ENCODE results near the gene SEMA4B. TPM values are rescaled to one million over a fixed set of nuclear protein-coding genes. Genes with fewer than 3 reads are reported as not detected.
"Not testable (repeated sequence)": the region's sequence is repeated elsewhere in the genome, so short reads cannot be mapped to it uniquely, and the experiment has no call there.

Gene SEMA4B
- total RNA-seq, 1 experiment from 2014 or later = 13.5 TPM

DNA sequence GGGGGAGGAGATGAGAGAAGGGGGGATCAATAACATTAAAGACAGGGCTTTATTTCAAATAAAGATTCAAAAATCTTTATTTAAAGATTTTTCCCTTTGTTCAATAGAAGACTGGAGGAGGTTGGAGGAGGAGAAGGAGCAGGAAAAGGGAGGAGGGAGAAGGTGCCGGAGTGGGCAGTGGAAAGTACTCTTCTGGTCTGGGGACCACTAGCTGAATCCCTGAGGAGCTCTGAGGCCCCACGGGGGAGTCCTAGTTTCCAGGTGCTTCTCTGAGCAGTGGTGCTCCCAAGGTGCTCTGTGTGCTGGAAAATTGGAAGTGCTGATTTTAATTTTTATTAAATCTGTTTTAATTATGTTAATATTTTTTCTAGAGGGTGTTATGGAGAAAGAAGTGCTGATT lies 19.4 kb upstream of the SEMA4B start:
- no peak for DNase-seq (ENCODE audit: low spot score)

DNA sequence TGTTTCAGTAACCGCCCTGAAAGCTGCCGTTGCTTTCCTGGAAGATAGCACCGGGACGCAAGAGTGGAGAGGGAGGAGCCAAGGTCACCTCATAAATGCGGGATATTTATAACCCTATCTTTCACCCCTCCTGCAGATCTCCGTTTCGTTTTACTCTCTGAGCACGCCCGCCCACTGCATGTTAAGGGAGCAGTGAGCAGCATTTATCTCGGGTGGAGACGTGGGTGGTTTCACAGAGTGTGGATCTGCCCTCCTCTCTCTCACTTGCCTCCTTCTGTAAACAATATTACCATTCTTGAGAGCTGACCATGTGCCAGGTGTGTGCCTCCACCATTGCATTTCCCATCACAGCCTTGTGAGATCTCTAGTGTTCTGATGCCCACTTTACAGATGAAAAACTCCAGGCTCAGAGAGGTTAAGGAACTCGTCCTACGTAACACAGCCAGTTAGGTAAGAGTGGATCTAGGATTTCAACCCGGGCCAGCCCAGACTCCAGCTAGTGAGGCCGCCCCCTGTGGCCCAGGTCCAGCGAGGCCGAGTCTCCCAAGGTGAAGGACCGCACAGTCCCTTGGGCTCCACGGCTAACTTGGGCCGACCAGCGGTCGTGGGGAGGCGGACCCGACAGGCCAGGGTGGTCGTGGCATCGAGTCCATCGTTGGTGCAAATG lies 16.9 kb upstream of the SEMA4B start:
- peak; percentile 77 for DNase-seq (ENCODE audit: low spot score)

DNA sequence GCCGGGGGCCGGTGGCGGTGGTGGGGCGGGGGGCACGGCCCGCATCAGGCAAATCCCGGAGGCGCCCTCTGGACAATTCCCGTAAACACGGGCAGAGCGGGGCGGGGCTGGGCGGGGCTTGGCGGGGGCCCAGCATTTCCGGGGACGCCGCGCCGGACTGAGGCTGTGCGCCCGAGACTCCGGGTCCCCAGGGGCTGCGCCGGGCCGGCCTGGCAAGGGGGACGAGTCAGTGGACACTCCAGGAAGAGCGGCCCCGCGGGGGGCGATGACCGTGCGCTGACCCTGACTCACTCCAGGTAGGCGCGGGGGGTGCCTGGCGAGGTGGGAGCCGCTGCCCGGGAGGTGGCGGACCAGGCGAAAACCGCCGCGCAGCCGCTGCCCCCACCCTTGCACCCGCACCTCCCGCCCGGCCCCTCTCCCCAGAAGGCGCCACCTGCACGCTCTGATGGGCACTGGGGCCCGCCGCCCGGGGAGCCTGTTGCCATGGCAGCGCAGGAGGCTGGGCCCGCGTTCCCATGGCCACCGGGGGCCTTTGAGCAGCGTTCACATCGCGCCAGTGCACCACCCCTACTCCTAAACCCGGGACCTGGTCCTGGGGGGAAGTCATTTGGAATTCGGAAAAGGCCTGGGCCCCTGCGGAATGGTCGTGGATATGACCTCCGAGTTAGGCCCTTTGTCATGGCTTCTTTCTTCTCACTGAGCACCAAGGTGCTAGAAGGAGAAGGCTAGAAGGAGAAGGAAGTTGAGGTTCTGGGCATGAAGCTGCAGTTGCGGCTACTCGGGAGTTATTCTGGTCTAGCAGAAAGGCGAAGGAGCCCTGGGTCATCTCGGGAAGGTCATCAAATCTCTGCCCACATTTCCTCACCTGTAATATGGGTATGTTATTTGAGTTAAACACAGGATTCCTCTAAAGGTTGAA lies 16.1 kb upstream of the SEMA4B start:
- peak; percentile 34 for DNase-seq (ENCODE audit: low spot score)

DNA sequence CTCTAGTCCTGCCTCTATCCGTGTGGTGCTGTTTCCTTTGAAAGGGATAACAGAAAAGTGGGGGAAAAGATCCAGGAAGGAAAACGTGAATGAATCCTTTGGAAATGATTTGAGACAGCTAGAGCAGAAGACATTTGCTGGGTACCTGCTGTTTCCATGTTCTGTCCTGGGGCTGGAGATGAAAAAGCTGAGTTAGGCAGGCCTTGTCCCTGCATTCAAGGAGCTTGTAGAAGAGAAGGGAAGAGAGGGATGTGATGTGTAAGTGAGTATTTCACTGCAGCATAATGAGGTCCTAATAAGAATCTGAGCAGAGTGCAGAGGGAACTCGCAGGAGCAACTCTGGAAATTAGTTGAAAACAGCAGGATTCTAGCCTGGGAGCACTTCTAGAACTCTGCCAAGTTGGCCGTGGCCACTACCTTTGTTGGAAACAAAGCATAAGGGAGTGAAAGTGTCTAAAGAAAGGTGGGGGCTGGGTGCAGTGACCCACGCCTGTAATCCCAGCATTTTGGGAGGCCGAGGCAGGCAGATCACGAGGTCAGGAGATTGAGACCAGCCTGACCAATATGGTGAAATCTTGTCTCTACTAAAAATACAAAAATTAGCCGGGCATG lies 13.8 kb upstream of the SEMA4B start:
- no peak for DNase-seq (ENCODE audit: low spot score)

DNA sequence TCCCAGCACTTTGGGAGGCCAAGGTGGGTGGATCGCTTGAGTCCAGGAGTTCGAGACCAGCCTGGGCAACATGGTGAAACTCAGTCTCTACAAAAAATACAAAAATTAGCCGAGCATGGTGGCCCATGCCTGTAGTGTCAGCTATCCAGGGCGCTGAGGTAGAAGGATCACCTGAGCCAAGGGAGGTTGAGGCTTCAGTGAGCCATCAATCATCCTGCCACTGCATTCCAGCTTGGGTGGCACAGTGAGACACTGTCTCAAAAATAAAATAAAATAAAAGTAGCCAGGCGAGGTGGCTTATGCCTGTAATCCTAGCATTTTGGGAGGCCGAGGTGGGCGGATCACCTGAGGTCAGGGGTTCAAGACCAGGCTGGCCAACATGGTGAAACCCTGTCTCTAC lies 13.1 kb upstream of the SEMA4B start:
- not testable (repeated sequence) for DNase-seq (ENCODE audit: low spot score)

DNA sequence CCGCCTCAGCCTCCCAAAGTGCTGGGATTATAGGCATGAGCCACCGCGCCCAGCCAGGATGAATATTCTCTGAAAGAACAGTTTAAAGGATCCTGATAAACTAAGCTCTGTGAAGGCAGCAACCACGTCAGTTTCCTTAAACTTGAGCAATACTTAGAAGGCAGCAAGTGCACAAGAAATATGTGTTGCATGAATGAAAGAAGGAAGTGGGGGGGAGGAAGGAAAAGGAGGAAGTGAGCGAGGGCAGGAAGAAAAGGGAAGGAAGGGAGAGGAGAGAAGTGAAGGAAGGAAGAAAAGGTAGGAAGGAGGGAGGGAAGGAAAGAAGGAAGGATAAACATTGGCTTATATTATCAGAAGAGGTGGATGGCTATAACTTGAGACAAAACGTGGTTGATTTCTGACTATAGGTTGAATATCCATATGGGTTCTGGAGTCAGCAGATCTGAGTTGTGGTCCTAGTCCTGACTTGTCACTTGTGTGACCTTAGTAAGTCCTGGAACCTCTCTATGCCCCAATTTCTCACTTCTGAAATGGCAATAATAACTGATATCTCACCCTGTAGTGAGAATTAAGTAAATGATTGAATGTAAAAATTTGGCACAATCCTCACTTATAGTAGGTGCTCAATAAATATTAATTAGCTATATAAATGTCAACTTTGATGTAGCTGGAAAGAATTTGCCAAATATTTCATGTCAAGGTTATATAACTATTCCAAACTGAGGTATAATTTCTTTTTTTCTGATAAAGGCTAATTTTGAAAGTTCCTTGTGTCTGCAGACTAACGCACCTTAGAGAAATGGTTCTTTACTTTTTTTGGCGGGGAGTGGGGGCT lies 12.0 kb upstream of the SEMA4B start:
- no peak for DNase-seq (ENCODE audit: low spot score)

DNA sequence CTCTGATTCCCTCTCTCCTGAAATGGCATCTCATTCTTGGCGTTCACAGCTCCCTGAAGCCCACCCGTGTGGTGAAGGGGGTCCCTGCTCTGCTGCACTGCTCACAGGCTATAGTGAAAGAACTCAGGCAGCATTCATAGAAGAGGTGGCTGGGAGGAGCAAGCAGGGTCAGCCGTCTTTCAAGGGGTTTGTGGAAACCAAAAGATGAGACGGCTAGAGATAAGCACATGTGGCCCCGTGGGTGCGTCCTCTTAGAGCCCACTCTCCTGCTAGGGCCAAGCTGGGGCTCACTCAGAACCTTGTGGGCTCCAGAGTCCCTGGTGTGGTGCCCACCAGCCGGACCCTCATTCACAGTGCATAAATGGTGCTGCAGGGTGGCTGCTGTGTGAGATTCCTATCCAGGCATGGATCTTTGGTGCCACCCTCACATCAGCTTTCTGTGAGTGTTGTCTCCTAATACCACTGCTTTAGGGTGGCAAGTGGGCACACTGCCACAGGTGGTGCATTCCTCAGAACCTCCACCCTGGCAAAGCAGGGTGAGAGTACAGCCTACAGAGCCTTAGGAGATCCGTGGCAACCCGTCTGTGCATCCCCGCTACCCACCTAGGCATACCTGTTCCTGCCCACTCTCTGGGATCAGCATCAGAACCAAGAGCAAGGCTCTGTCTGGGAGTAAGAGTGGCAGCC lies 11.2 kb upstream of the SEMA4B start:
- DNase-seq (ENCODE audit: low spot score) = no peak

DNA sequence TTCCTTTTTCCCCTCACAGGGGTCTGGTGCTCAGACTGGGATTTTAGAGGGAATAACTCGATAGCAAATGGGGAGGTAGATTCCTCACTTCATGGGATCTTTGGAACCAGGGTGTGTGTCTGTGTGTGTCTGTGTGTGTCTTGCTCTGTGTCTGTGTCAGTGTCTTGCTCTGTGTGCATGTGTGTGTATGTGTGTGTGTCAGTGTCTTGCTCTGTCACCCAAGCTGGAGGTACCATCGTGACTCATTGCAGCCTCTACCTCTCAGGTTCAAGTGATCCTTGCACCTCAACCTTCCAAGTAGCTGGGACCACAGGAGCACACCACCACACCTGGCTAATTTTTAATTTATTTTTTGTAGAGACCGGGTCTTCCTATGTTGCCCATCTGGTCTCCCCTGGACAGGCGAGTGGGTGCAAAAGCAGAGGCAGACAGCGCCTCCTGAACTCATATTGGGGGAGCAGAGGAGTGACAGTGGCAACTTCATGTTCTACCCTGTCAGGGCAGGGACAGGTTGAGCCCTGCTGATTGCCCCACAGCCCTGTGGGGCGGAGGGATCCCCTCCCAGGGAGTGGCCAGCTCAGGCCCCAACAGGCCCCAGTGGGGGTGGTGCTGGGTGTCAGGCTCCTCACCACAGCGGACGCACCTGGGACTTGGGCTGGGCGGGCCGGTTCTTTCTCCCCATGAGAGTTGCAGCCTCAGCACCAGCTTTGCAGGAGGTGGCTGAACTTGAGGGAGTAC lies 10.4 kb upstream of the SEMA4B start:
- DNase-seq (ENCODE audit: low spot score) = no peak

DNA sequence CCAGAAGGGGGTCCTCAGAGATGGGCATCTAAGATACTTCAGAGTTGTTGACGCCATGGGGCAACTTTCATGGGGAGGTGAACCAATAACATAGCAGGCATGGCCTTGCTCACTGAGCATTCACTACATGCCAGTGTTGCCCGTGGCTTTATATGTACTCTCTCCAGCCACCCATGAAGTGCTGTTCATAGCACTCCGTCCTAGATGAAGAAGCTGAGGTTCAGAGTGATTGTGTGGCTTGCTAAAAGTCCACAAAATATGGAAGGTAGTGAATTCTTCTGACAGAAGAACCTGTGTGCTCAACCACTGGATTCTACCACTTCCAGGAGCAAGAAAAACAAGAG lies 9.8 kb upstream of the SEMA4B start:
- no peak for DNase-seq (ENCODE audit: low spot score)

DNA sequence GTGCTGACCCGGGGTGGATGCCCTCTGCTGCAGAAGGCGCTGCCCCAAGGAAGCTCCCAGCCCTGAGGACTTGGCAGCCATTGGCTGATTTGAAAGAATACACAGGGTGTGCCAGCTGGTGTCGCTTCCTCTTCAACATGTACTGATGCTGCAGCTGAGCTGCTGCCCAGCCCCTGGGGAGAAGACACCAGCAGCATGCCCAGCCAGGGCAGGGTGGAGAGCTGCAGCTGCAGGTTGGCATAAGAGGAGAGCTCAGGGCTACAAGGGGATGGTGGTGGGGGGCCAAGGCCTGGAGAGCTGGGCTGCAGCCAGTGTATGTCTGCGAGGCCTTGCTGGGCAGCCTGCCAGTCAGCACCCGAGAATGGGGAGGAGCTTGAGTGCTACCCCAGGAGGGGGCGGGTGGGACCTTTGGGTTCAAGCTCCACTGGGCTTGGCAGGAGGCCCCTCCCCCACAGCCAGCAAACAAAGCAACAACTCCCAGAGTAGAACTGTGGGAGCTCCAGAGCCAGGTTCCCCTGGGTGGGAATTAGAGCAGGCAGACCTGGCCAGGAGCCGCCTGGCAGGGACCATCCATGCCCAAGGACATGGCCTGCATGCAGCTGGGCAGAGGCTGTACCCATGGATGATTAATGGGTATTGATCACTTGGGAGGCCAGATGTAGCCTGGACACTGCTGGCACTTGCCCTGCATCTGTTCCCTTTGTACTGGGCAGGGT lies 9.2 kb upstream of the SEMA4B start:
- peak; percentile 49 for DNase-seq (ENCODE audit: low spot score)

DNA sequence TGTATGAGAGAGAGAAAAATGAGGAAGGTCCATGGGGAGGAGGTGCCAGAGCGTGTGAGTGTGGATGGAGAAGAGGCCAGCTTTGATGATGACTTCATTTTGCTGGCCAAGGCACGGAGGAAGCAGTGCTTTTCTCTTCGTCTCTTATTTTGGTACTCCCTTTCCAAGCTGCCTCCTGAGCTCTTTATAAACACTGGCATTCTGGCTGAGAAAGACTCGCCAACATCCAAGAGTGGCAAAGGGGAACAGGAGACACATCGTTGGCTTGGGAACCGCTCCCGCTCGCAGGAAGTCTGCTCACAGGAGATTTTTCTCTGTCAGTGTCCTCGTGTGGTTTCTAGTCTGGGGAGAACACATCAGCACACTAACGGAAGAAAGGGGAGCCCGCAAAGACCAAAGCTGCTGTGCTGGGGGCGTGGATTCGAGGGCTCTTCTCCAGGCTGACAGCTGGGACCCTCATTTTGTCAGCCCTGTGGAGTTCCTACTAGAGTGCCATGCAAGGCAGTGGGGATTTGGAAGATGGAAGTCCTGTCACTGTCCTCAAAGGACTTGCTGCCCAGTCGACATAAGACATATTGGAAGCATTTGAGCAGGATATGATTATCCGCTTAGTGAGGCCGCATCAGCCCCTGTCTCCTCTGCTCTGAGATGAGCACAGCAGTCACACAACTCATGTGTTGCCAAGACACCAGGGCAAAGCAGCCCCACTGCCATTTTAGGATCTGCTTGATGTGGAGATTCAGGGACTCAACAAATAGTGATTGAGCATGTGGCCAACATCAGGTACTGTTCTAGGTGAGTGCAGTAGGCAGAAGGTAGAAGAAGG lies 8.0 kb upstream of the SEMA4B start:
- no peak for DNase-seq (ENCODE audit: low spot score)

DNA sequence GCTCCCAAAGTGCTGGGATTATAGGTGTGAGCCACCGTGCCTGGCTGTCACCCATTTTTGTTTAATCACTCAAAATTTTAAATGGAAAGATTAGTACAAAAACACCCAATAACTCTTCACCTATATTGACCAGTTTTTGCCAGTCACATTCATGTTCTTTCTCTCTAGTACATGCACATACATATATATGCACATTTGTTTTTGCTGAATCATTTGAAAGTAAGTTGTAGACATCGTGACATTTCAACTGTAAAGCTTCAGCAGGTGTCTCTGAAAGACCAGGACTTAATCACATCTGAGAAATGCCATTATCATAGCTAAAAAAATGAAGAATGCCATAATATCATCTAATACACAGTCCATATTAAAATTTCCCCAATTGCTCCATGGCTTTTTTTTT lies 6.5 kb upstream of the SEMA4B start:
- DNase-seq (ENCODE audit: low spot score) = no peak

DNA sequence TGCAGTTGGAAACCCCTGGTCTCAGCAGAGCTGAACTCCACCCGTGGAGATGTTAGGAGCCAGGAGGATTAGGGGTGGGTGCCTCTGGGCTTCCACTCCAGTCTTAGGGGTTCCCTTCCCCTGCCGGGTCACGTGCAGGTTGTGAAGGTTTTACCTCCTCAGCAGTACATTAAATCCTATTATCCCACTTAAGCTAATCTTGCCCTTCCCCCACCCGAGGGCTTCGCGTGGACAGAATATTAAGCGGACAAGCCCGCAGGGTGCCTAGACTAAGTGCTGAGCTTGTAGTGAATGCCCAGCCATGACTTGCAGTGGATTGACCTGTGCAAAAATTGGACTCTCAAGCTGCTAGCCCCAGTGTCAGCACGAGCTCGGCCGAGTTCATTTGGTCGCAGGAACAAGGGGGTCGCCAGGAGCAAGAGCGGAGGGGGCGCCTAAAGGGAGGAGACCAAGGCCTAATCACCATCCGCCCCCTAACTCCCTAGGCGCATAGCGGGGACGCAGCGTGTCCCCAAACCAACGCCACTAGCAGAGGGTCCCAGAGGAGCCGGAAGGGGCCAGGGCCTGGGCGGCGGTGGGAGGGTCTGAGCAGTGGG lies 498 bp upstream of the SEMA4B start:
- DNase-seq (ENCODE audit: low spot score) = no peak

DNA sequence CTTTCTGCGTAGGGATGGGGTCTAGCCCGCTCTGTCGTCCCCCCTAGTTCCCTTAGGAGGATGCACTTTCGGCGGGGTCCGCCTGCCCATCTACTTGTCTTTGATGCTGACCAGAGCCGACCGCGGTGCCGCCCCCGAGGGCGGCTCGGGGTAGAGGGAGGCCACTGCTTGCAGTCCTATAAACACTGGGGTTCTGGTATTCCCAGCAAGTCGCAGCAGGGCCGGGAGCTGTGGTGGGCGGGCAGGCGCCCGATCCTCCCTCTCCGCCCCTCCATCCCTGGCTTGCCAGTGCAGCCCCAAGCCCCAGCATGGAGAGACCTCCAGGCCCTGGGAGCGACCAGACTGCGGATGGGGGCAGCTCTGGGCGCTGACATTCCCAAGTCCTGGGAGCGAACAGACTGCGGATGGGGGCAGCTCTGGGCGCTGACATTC lies 830 bp downstream of the SEMA4B start:
- no peak for DNase-seq (ENCODE audit: low spot score)

DNA sequence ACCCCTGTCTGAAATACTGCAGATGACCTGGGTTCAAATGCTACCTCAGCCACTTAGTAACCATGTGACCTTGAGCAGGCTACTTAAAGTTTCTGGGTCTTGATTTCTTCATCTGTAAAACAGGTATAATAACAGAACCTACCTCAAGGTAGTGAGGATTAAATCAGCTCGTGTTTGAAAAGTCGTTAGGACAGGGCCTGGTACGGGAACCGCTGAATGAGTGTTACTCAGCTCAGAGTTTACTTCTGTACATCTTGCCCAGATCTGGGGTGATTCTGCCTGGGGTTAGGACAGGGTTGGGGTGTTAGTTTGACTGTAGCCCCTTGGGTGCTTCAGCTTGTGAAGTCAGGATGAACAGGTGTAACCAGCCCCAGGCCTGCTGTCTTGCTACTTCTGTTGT lies 1.8 kb downstream of the SEMA4B start:
- no peak for DNase-seq (ENCODE audit: low spot score)

DNA sequence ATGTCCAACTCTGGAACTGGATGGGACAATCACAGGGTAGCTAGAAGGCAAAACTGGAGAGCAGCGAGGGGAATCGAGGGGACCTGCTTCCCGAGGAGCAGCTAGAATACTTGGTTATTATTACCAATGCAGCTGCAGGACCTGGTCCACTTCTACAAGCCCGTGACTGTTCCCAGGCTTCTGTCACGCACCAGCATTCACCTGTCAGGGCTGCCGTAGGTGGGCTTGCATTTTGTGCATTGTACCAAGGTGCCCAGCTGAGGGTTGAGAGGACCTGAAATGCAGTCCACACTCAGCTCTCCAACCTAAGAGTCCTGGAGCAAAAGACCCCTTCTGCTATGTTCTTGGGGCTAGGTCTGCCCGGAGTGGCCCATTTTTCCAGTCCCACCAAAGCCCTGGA lies 2.3 kb downstream of the SEMA4B start:
- no peak for DNase-seq (ENCODE audit: low spot score)

DNA sequence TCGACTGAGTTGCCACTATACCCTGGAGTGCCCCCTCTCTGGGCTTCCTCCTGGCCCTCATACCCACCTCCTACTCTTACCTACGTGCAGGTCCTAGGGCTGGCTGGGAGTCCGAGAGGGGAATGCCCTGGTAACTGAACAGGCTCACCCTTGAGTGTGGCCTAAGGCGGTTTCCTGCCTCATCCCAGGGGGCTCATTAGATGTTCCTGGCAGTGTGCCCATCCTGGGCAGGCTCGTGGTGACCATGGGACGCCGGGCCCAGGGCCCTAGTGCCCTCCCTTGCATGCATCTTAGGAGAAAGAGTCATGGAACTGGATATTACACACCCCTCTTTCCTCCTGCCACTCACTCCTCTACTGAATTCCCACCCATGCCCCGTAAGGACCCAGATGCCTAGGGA lies 2.8 kb downstream of the SEMA4B start:
- no peak for DNase-seq (ENCODE audit: low spot score)

DNA sequence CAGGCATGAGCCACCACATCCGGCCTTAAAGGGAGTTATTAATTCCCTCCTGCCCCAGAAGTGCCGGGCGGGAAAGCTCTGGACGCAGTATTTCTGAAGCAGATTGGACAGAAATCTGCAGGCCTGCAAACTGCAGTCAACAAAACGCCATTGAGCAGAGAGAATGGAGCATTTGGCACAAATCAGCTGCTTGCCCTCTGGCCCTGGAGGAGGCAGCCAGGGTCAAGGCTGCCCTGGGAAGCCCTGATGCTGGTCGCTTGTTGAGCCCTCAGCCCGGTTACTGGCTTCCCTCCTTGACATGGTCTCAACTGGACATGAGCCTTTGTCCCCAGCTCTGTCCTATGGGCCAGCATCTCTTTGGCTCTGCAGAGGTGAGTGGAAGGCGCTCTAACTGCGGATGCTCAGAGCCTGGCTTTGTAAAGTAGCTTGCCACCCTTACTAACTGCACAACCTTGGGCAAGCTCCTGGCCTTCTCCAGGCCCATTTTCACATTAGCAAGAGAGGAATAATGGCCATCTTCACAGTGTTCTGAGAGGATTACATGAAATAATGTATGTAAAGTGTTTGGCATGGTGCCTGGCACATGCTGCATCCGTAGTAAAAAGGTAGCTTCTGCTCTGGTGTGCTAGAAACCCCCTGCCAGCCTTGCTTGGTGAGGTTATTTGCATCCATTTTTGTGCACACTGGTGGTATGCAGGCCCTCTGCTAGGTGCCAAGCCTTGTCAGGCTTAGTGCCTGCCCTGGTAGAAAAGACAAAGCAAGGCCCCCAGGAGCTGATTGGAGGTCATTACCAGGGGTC lies 4.1 kb downstream of the SEMA4B start:
- no peak for DNase-seq (ENCODE audit: low spot score)
